Trophoblast cell (in vitro differentiated cells and primary cell): Measurements from ENCODE around the gene APH1B.

ENCODE experiments used
- DNase-seq, 2 donors: peaks; one replicate each; pipeline ENCODE4 v3.0.0-alpha.2; 2016
- H2AFZ ChIP-seq: 2 replicates; pipeline ENCODE4 v1.6.1; 2013; ENCODE audit warnings: low read length, moderate library complexity, mild to moderate bottlenecking; ENCODE audit not compliant: insufficient read depth, poor library complexity
- H2AK5ac ChIP-seq: 2 replicates; pipeline ENCODE4 v1.6.1; 2013; ENCODE audit warnings: mild to moderate bottlenecking, low read length
- H2BK120ac ChIP-seq: 2 replicates; pipeline ENCODE4 v1.6.1; 2013; ENCODE audit warnings: low read length, mild to moderate bottlenecking, moderate library complexity; ENCODE audit not compliant: insufficient read depth, poor library complexity
- H2BK12ac ChIP-seq: 2 replicates; pipeline ENCODE4 v1.6.1; 2013; ENCODE audit warnings: mild to moderate bottlenecking, low read length, moderate library complexity
- H2BK5ac ChIP-seq: 2 replicates; pipeline ENCODE4 v1.6.1; 2013; ENCODE audit warnings: low read length, low read depth, moderate library complexity, mild to moderate bottlenecking; ENCODE audit not compliant: poor library complexity
- H3K14ac ChIP-seq: 2 replicates; pipeline ENCODE4 v1.6.1; 2013; ENCODE audit warnings: mild to moderate bottlenecking, low read length
- H3K18ac ChIP-seq: 2 replicates; pipeline ENCODE4 v1.6.1; 2013; ENCODE audit warnings: mild to moderate bottlenecking, low read length
- H3K23ac ChIP-seq: 2 replicates; pipeline ENCODE4 v1.6.1; 2013; ENCODE audit warnings: low read length
- H3K27ac ChIP-seq: 2 replicates; pipeline ENCODE4 v1.5.1; 2013; ENCODE audit warnings: low read depth, mild to moderate bottlenecking, inconsistent platforms, low read length, moderate library complexity
- H3K27me3 ChIP-seq: 2 replicates; pipeline ENCODE4 v1.6.1; 2013; ENCODE audit warnings: inconsistent platforms, mild to moderate bottlenecking, low read length, moderate library complexity; ENCODE audit not compliant: insufficient read depth
- H3K36me3 ChIP-seq, 2 experiments: 1 replicate in 1 of 2; 2 replicates in 1 of 2; pipeline ENCODE4 v1.6.1; 2013; ENCODE audit warnings: low read length in 2 of 2, mild to moderate bottlenecking in 2 of 2, moderate library complexity in 1 of 2; ENCODE audit not compliant: insufficient read depth in 2 of 2, control insufficient read depth in 1 of 2
- H3K4ac ChIP-seq: 2 replicates; pipeline ENCODE4 v1.6.1; 2013; ENCODE audit warnings: low read depth, mild to moderate bottlenecking, low read length, moderate library complexity
- H3K4me1 ChIP-seq, 2 experiments: 1 replicate in 1 of 2; 2 replicates in 1 of 2; pipeline ENCODE4 v1.6.1; 2013; ENCODE audit warnings: low read length in 2 of 2, mild to moderate bottlenecking in 2 of 2, moderate library complexity in 1 of 2; ENCODE audit not compliant: insufficient read depth in 2 of 2, control insufficient read depth in 1 of 2
- H3K4me2 ChIP-seq: 2 replicates; pipeline ENCODE4 v1.6.1; 2013; ENCODE audit warnings: inconsistent platforms, mild to moderate bottlenecking, low read length, moderate library complexity
- H3K4me3 ChIP-seq: 2 replicates; pipeline ENCODE4 v1.5.1; 2013; ENCODE audit warnings: mild to moderate bottlenecking, low read depth, low read length, inconsistent platforms
- H3K79me1 ChIP-seq: one replicate; pipeline ENCODE4 v1.6.1; 2013; ENCODE audit warnings: low read length
- H3K79me2 ChIP-seq: 2 replicates; pipeline ENCODE4 v1.6.1; 2013; ENCODE audit warnings: low read length, mild to moderate bottlenecking; ENCODE audit not compliant: control insufficient read depth, insufficient read depth, poor library complexity
- H3K9ac ChIP-seq: 2 replicates; pipeline ENCODE4 v1.6.1; 2013; ENCODE audit warnings: mild to moderate bottlenecking, low read length
- H3K9me3 ChIP-seq: 2 replicates; pipeline ENCODE4 v1.6.1; 2013; ENCODE audit warnings: low read depth, mild to moderate bottlenecking, control low read depth, inconsistent platforms, low read length; ENCODE audit not compliant: insufficient read depth
- H4K12ac ChIP-seq: 2 replicates; pipeline ENCODE4 v1.6.1; 2013; ENCODE audit warnings: low read depth, mild to moderate bottlenecking, low read length, moderate library complexity
- H4K8ac ChIP-seq: 2 replicates; pipeline ENCODE4 v1.6.1; 2013; ENCODE audit warnings: low read depth, mild to moderate bottlenecking, low read length, moderate library complexity
- H4K91ac ChIP-seq: one replicate; pipeline ENCODE4 v1.6.1; 2013; ENCODE audit warnings: low read depth, mild to moderate bottlenecking, low read length, moderate library complexity
- WGBS: extraction: QIAGEN DNeasy Blood & Tissue Kit; methylation state at CpG from one replicate; pipeline ENCODE4 v1.1.7; 2013; ENCODE audit warnings: missing lambda C conversion rate; ENCODE audit not compliant: insufficient read length, insufficient coverage; ENCODE audit errors: extremely low coverage; 5-methylcytosine and 5-hydroxymethylcytosine counted together

The APH1B gene

DNA sequence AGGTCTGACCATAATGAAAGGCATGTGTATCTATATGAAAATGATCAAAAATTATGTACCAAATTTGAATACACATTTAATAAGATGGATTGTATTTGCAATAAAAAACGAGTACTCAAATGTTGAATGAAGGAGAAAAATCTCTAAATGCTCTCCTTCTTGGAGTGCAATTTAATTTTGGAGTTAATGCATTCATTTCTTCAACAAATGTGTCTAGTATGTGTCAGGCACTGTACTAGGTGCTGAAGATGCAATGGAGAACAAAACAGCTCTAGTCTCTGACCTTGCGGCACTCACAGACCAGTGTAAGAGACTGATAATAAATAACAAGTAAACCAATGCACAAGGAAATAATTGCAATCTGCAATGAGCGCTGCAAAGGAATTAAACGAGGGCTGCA lies 75.4 kb downstream of the APH1B start:
- Histone ChIP-seq H3K9me3 (no peaks in the 10 kb centered on the region), H4K12ac (no peak overlapping the region), H3K4me1 (no peaks in the 10 kb centered on the region), H3K14ac (no peak overlapping the region), H3K36me3 (no peaks in the 10 kb centered on the region), H3K4ac (no peak overlapping the region), H3K9ac (no peak overlapping the region), H3K18ac (no peak overlapping the region), H3K27ac (no peak overlapping the region), H2BK120ac (no peak overlapping the region), H4K91ac (no peak overlapping the region), H3K4me3 (no peak overlapping the region), H2AFZ (no peak overlapping the region), H4K8ac (no peak overlapping the region), H3K27me3 (no peaks in the 10 kb centered on the region), H3K79me1 (no peaks in the 10 kb centered on the region), H3K79me2 (no peaks in the 10 kb centered on the region), H2BK12ac (no peak overlapping the region), H2BK5ac (no peak overlapping the region), H2AK5ac (no peak overlapping the region), H3K4me2 (no peak overlapping the region), H3K23ac (no peak overlapping the region)
- no CpG with 5 or more reads among the region's 4 CpGs for WGBS
- DNase-seq, result no peak

GRCh38 chr15:63353261-63353660 lies 75.9 kb downstream of the APH1B start:
- H3K4ac ChIP-seq, result no peak overlapping the region
- no peak overlapping the region for H2BK5ac ChIP-seq
- no peak for DNase-seq
- H3K79me1 ChIP-seq, result no peaks in the 10 kb centered on the region
- no peak overlapping the region for H2BK12ac ChIP-seq
- no peaks in the 10 kb centered on the region for H3K79me2 ChIP-seq
- H4K91ac ChIP-seq, result no peak overlapping the region
- no peak overlapping the region for H2AK5ac ChIP-seq
- H3K4me2 ChIP-seq, result no peak overlapping the region
- H3K4me1 ChIP-seq, result no peaks in the 10 kb centered on the region
- H2AFZ ChIP-seq, result no peak overlapping the region
- H4K12ac ChIP-seq, result no peak overlapping the region
- H4K8ac ChIP-seq, result no peak overlapping the region
- H2BK120ac ChIP-seq, result no peak overlapping the region
- H3K18ac ChIP-seq, result no peak overlapping the region
- H3K23ac ChIP-seq, result no peak overlapping the region
- H3K14ac ChIP-seq, result no peak overlapping the region
- H3K9ac ChIP-seq, result no peak overlapping the region
- no peak overlapping the region for H3K4me3 ChIP-seq
- H3K36me3 ChIP-seq, result no peaks in the 10 kb centered on the region
- no peaks in the 10 kb centered on the region for H3K27me3 ChIP-seq
- no peak overlapping the region for H3K27ac ChIP-seq
- no peaks in the 10 kb centered on the region for H3K9me3 ChIP-seq
- no CpG with 5 or more reads among the region's 8 CpGs for WGBS

GRCh38 chr15:63353887-63354286 lies 76.5 kb downstream of the APH1B start:
- no peaks in the 10 kb centered on the region for H3K79me2 ChIP-seq
- no peaks in the 10 kb centered on the region for H3K4me1 ChIP-seq
- no peak overlapping the region for H4K8ac ChIP-seq
- no peak overlapping the region for H3K4me2 ChIP-seq
- H2BK120ac ChIP-seq, result no peak overlapping the region
- no peaks in the 10 kb centered on the region for H3K36me3 ChIP-seq
- WGBS, result no CpG with 5 or more reads among the region's 5 CpGs
- no peak overlapping the region for H3K23ac ChIP-seq
- no peak overlapping the region for H3K4ac ChIP-seq
- H2AFZ ChIP-seq, result no peak overlapping the region
- H2BK12ac ChIP-seq, result no peak overlapping the region
- H3K18ac ChIP-seq, result no peak overlapping the region
- no peak overlapping the region for H2AK5ac ChIP-seq
- no peak overlapping the region for H3K27ac ChIP-seq
- DNase-seq, result no peak
- no peak overlapping the region for H3K14ac ChIP-seq
- H2BK5ac ChIP-seq, result no peak overlapping the region
- H3K9ac ChIP-seq, result no peak overlapping the region
- no peak overlapping the region for H3K4me3 ChIP-seq
- no peaks in the 10 kb centered on the region for H3K9me3 ChIP-seq
- H3K79me1 ChIP-seq, result no peaks in the 10 kb centered on the region
- no peak overlapping the region for H4K91ac ChIP-seq
- no peak overlapping the region for H4K12ac ChIP-seq
- H3K27me3 ChIP-seq, result no peaks in the 10 kb centered on the region

DNA sequence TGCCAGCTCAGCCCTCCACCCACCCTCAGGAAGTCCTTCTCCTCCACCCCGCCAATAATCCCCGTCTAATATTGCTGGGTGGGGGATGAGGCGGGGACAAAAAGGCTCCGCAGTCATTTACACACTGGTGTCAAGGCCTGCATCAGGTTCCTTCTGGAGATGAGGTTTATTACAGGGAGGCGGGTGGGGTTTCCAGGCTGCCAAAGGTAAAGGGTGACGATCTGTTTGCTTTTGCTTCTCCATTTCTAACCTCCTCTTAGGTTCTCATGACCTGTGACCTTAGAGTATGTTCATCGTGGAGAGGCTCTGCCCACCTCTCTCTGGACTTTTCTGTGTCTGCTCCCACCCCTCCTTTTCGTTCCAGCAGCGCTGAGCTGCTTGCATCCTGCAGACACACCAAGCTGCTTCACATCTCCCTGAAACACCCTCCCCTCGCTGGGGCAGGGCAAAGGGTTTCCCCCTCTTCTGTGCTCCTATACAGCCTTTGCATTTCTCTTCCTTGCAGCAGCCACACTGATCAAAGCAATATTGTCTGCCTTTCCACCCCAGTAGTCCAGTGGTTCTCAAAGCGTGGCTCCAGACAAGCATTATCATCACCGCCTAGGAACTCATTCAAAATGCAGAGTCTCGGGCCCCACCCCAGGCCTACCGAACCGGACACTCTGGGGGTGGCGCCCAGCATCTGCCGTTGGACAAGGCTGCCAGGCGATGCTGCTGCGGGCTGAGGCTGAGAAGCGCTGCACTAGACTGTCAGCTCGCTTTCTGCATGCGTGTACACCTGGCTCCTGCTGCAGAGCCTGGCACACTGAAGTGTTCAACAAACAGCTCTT lies 77.6 kb downstream of the APH1B start:
- no peaks in the 10 kb centered on the region for H3K9me3 ChIP-seq
- H3K9ac ChIP-seq, result no peak overlapping the region
- H2AK5ac ChIP-seq, result no peak overlapping the region

More for the DNA sequence above, 77.6 kb downstream of the APH1B start:
- Histone ChIP-seq H3K27ac (no peak overlapping the region), H3K27me3 (no peaks in the 10 kb centered on the region), H3K79me1 (no peaks in the 10 kb centered on the region), H3K4me1 (no peaks in the 10 kb centered on the region), H2BK120ac (no peak overlapping the region), H4K91ac (no peak overlapping the region), H3K4me2 (no peak overlapping the region), H3K4ac (no peak overlapping the region), H4K12ac (no peak overlapping the region), H3K18ac (no peak overlapping the region), H3K36me3 (no peaks in the 10 kb centered on the region), H3K79me2 (no peaks in the 10 kb centered on the region), H2AFZ (no peak overlapping the region), H3K4me3 (no peak overlapping the region), H3K23ac (no peak overlapping the region), H3K14ac (no peak overlapping the region), H2BK12ac (no peak overlapping the region), H2BK5ac (no peak overlapping the region), H4K8ac (no peak overlapping the region)
- DNase-seq, result no peak
- no CpG with 5 or more reads among the region's 22 CpGs for whole genome bisulfite sequencing
